WTC11 (cell line): ENCODE results near the gene ATAD3C.

Experiments
- CTCF ChIP-seq: fragments of 200-600 bp; IDR thresholded peaks from 2 replicates; pipeline ENCODE4 v1.8.0; 2022; ENCODE audit warnings: antibody characterized with exemption
- FOXP4 ChIP-seq: sonication (generic); formaldehyde crosslinking; IDR thresholded peaks from 2 replicates; pipeline ENCODE4 v1.8.0; 2022; ENCODE audit warnings: mild to moderate bottlenecking, missing genetic modification reagents
- HMGXB4 ChIP-seq: sonication (generic); formaldehyde crosslinking; IDR thresholded peaks from 2 replicates; pipeline ENCODE4 v1.8.1; 2023; ENCODE audit warnings: mild to moderate bottlenecking, moderate library complexity, missing genetic modification reagents
- TEAD4 ChIP-seq: sonication (generic); formaldehyde crosslinking; IDR thresholded peaks from 2 replicates; pipeline ENCODE4 v1.8.0; 2022; ENCODE audit warnings: mild to moderate bottlenecking, missing genetic modification reagents

- TF ChIP-seq CTCF, result no peak
- TF ChIP-seq FOXP4 (CRISPR knock-in tag), result no peak
- TF ChIP-seq TEAD4, result no peak
- no peak for TF ChIP-seq HMGXB4 (CRISPR knock-in tag)
These were observed 18.3 kb upstream of the ATAD3C start for GRCh38 chr1:1430992-1431844.
